ENCODE data around the gene SLC27A3.

DNA sequence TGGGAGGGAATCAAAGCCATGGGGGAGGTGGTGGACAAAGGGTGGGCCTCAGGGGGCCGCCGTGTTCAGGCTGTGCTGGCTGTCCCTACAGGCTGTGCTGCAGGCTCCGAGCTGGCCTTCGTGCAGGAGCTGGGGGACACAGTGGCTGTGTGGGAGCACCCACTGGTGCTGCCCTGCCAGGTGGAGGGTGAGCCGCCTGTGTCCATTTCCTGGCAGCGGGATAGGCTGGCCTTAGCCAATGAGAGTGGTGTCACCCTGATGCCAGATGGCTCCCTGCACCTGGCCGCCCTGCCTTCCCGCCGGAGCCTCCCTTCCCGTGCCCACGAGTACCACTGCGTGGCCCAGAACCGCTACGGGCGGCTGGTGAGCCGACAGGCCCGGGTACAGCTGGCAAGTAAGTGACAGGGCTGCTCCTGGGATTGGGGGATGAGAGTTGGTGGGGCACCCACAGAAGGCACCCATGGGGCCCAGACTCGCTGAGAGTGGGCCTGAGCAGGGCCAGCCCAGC lies 20.2 kb downstream of the SLC27A3 start:
- TF ChIP-seq POLR2A (IDR thresholded peaks at IDR 0.05; ENCODE audit: low read length), result no peak
- no peak for TF ChIP-seq GATA1 (IDR thresholded peaks at IDR 0.05; ENCODE audit: low read depth, low read length)

Measured in erythroblast (primary cell).